ENCODE results near the gene TRIM14.
A peak's percentile ranks its signal among the peaks of the same experiment; 100 is the strongest.

Gene TRIM14

DNA sequence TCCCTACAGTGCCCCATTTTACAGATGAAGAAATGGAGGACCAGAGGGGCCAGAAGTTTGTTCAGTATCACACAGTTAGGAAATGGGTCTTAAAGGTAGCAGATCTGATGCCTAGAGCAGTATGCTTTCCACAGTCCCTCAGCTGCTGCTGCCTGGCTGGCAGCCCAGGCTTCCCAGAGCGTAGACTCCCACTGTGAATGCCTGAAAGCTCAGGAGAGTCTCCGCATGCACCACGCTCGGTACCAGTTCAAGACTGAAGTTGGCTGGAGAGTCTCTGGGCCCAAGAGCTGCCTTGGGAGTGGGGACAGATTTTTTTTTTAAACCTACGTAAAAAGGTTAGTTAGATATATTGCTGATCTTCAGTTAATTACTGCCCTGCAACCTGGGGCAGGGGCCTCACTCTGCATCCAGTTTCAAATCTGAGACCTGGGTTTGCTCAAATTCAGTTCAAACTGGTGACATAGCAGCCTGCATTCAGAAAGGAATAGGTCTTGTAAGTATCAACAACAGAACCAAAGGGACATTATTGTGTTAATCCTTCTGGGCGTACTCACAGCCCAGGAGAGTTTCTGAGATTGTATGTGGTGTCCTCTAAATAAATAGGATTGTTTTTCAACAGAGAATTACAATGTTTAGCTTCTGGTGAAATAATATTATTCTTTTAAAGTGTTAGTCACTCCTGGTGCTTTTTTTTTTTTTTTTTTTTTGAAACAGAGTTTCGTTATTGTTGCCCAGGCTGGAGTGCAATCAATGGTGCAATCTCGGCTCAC lies 54.2 kb downstream of the TRIM14 start:
- no peak for DNase-seq (ENCODE audit: low read depth)
- no peak for TF ChIP-seq CTCF (conservative IDR thresholded peaks at IDR 0.05; ENCODE audit: low read depth, low read length)

DNA sequence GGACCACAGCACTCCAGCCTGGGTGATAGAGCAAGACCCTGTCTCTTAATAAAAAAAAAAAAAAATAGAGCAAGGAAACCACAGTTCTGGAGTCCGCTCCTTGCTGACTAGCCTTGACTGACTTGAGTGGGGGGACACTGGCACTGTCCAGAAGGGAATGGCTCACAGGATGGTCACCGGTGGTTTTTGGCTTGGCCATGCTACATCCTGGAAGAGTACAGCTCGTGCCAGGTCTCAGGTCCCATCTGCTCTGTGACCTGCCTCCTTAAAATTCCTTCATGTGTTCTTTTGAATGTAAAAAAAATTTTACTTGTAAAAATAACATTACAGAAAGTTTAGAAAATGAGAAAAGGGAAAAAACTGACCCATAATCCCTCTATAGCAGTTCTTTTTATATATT lies 56.9 kb downstream of the TRIM14 start:
- TF ChIP-seq CTCF (conservative IDR thresholded peaks at IDR 0.05; ENCODE audit: low read depth, low read length), result no peak
- H3K4me3 ChIP-seq (ENCODE audit: low read length), result no peak overlapping the region
- no peak for DNase-seq (ENCODE audit: low read depth)

More for the DNA sequence above, 54.2 kb downstream of the TRIM14 start:
- H3K4me3 ChIP-seq (ENCODE audit: low read length), result no peak overlapping the region

DNA sequence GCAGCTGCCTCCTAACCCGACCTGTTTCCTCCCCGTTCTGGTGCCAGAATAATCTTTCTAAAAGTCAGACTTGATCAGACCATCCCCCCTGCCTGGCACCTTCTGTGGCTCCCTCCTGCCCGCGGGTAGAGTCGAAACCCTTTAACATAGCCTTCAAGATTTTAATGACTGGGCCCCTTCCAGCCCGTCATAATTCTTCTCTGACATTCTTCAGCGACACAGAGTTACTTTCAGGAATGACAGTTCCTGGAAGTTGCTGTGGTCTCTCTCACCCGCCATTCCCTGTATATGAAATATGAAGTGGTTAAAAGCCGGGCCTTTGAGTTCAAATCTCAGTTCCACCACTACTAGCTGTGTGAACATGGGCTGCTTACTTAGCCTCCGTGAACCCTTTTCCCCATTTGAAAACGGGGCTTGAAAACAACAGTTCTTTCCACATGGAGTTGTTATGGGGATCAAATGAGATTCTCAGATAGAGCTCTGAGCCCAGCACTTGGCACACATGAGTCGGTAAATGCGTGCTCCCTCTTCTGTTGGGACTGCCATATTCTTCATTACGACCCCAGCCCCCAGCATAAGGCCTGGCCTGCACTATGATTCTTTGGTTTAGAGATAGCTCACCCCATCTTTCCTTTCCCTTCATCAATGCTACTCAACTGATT lies 61.8 kb downstream of the TRIM14 start:
- DNase-seq (ENCODE audit: low read depth), result no peak
- peak overlapping the region; percentile 86 for H3K4me3 ChIP-seq (ENCODE audit: low read length)
- TF ChIP-seq CTCF (conservative IDR thresholded peaks at IDR 0.05; ENCODE audit: low read depth, low read length), result no peak

- peak within 1 kb of the TSS; percentile 86 for H3K4me3 ChIP-seq (ENCODE audit: low read length)
- TF ChIP-seq CTCF (conservative IDR thresholded peaks at IDR 0.05; ENCODE audit: low read depth, low read length), result no peak
- DNase-seq (ENCODE audit: low read depth), result peak; percentile 88
These were observed 62.5 kb downstream of the TRIM14 start, which contains the start of gene NANS for GRCh38 chr9:98056269-98057137. Gene NANS (plus strand): TSS chr9:98056732. CDS start chr9:98056809, 77 bp downstream.

GRCh38 chr9:98054376-98054951 lies 64.6 kb downstream of the TRIM14 start:
- no peak for DNase-seq (ENCODE audit: low read depth)
- TF ChIP-seq CTCF (conservative IDR thresholded peaks at IDR 0.05; ENCODE audit: low read depth, low read length), result no peak

DNA sequence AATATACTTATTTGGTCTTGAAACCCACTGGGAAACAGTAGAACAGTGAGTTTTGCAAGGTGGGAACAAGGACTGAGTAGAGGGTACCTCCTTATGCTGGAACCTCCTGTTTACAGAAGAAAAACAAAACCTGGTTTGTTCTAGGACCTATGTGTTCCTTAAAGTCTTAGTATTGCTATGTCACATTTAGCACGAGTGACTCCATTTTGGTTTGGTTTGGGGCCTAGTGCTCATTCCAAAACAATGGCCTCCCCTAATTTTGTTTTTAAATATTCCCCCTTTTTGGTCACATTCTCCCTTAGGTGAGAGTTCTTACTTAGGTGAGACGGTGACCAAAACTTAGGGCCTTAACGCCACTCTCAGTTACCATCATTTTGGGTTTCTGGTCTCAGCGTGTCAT lies 68.7 kb downstream of the TRIM14 start:
- TF ChIP-seq CTCF (conservative IDR thresholded peaks at IDR 0.05; ENCODE audit: low read depth, low read length), result no peak
- no peak for DNase-seq (ENCODE audit: low read depth)
- no peak overlapping the region for H3K4me3 ChIP-seq (ENCODE audit: low read length)

More at GRCh38 chr9:98054376-98054951, 64.6 kb downstream of the TRIM14 start:
- H3K4me3 ChIP-seq (ENCODE audit: low read length), result no peak overlapping the region
